Urothelium cell line (cell line): Measurements from ENCODE around the gene VCP.

Experiments
- DNase-seq: peaks from one replicate; pipeline ENCODE4 v3.0.0; 2011; ENCODE audit warnings: low spot score, mixed read lengths
- FAIRE-seq: peaks from 2 replicates; lab custom pipeline; 2011; peaks lifted over from hg19 to GRCh38; lab: Jason Lieb, UNC

The VCP gene

GRCh38 chr9:35067056-35067455 lies 5.4 kb downstream of the VCP start:
- no peak for DNase-seq
- no peak for FAIRE-seq

GRCh38 chr9:35060548-35061207 lies 11.7 kb downstream of the VCP start:
- no peak for DNase-seq
- FAIRE-seq: no peak

- no peak for FAIRE-seq
Observed at GRCh38 chr9:35059438-35059837, 13.0 kb downstream of the VCP start.

GRCh38 chr9:35057271-35057620 lies 15.2 kb downstream of the VCP start:
- FAIRE-seq (no peak), DNase-seq (no peak)

More at GRCh38 chr9:35059438-35059837, 13.0 kb downstream of the VCP start:
- no peak for DNase-seq

GRCh38 chr9:35056571-35057270 lies 15.7 kb downstream of the VCP start:
- DNase-seq: no peak
- peak; percentile 59 for FAIRE-seq

GRCh38 chr9:35054871-35055644 lies 17.4 kb downstream of the VCP start:
- FAIRE-seq (no peak), DNase-seq (no peak)

- no peak for DNase-seq
- FAIRE-seq: no peak
Observed at GRCh38 chr9:35054185-35054835, 18.1 kb downstream of the VCP start.

- no peak for FAIRE-seq
- DNase-seq: peak; percentile 57
Observed at GRCh38 chr9:35051069-35051967, 21.1 kb downstream of the VCP start.

- no peak for DNase-seq
- no peak for FAIRE-seq
Observed at GRCh38 chr9:35048511-35048910, 23.9 kb downstream of the VCP start.

GRCh38 chr9:35044071-35044470 lies 28.4 kb downstream of the VCP start:
- no peak for FAIRE-seq
- no peak for DNase-seq

- no peak for FAIRE-seq
Observed at GRCh38 chr9:35042891-35043545, 29.4 kb downstream of the VCP start.

GRCh38 chr9:35042081-35042604 lies 30.3 kb downstream of the VCP start:
- DNase-seq: no peak
- FAIRE-seq: no peak

More at GRCh38 chr9:35042891-35043545, 29.4 kb downstream of the VCP start:
- no peak for DNase-seq

GRCh38 chr9:35035851-35036701 lies 36.3 kb downstream of the VCP start:
- DNase-seq: no peak
- no peak for FAIRE-seq

GRCh38 chr9:35033101-35033500 lies 39.3 kb downstream of the VCP start:
- DNase-seq: no peak
- no peak for FAIRE-seq

GRCh38 chr9:35029852-35030251 lies 42.6 kb downstream of the VCP start:
- FAIRE-seq (no peak), DNase-seq (no peak)

- DNase-seq (no peak), FAIRE-seq (no peak)
Observed at GRCh38 chr9:35029241-35029640, 43.2 kb downstream of the VCP start.

- DNase-seq (no peak), FAIRE-seq (no peak)
Observed at GRCh38 chr9:35028341-35028740, 44.1 kb downstream of the VCP start.

GRCh38 chr9:35027860-35028259 lies 44.6 kb downstream of the VCP start:
- DNase-seq: no peak
- no peak for FAIRE-seq

- FAIRE-seq: no peak
- no peak for DNase-seq
Observed at GRCh38 chr9:35027374-35027773, 45.1 kb downstream of the VCP start.
